K562 (cell line): ENCODE data around the gene PACS2. TPM values are rescaled to one million over a fixed set of nuclear protein-coding genes. Genes with fewer than 3 reads are reported as not detected.

ENCODE experiments used
- ATAC-seq: fragments of 200-7000 bp; cut with Tn5 transposase; 3 replicates; pipeline ENCODE4 v1.9.1; 2020; ENCODE audit warnings: moderate library complexity
- BruUV-seq: library from RNA; stranded (reverse); fragments of 400-500 nt; replicated peaks from 2 replicates; lab custom pipeline; 2021; lab: Mats Ljungman, UMichigan
- CTCF ChIA-PET: fragments of 300-600 bp; formaldehyde crosslinking; extraction: SDS; loops from one replicate; lab custom pipeline; 2021; ENCODE audit warnings: low intra/inter-chr PET ratio; lab: Yijun Ruan, JAX
- POLR2A ChIA-PET: fragments of 300-600, 350-650 bp; sonication (Branson Sonifier 250); formaldehyde crosslinking; extraction: SDS; loops from one replicate; lab custom pipeline; 2021; ENCODE audit warnings: antibody characterized with exemption, inconsistent platforms; lab: Yijun Ruan, JAX
- DNase-seq, 4 experiments: peaks; one replicate each; pipeline versions ENCODE4 v3.0.0 to v3.0.0-alpha.2; 2011 to 2018; ENCODE audit warnings: low spot score in 3 of 4, mixed read lengths in 3 of 4; ENCODE audit errors: extremely low read depth in 1 of 4
- FAIRE-seq: peaks from 2 replicates; lab custom pipeline; 2011; peaks lifted over from hg19 to GRCh38; lab: Jason Lieb, UNC
- H2AFZ ChIP-seq: 2 replicates; pipeline ENCODE4 v1.6.0; 2011; ENCODE audit warnings: low read depth, low read length, control low read depth, inconsistent platforms
- H3K27ac ChIP-seq: fragments of 200-600 bp; 3 replicates; pipeline ENCODE4 v1.8.0; 2011; ENCODE audit warnings: low read depth, mild to moderate bottlenecking, control low read depth, inconsistent platforms, low read length, moderate library complexity, mixed read lengths; ENCODE audit errors: extremely low read depth
- H3K27me3 ChIP-seq, 2 experiments: fragments of 300-600 bp in 1 of 2; 2 replicates in 1 of 2; 3 replicates in 1 of 2; pipeline versions ENCODE4 v1.6.0 to v1.8.0; 2011; ENCODE audit warnings: inconsistent platforms in 2 of 2, low read length in 2 of 2, mild to moderate bottlenecking in 1 of 2, mixed read lengths in 1 of 2, moderate library complexity in 1 of 2; ENCODE audit not compliant: control insufficient read depth in 2 of 2, insufficient read depth in 2 of 2
- H3K36me3 ChIP-seq: fragments of 300-600 bp; 3 replicates; pipeline ENCODE4 v1.8.0; 2011; ENCODE audit warnings: mild to moderate bottlenecking, low read length, inconsistent platforms; ENCODE audit not compliant: control insufficient read depth, insufficient read depth
- H3K4me1 ChIP-seq, 2 experiments: fragments of 200-600 bp in 1 of 2; replicated peaks in 1 of 2; 2 replicates in 1 of 2; 3 replicates in 1 of 2; pipeline versions ENCODE4 v1.5.1 to v1.8.0; 2011; ENCODE audit warnings: inconsistent platforms in 2 of 2, low read length in 2 of 2, mild to moderate bottlenecking in 1 of 2, mixed read lengths in 1 of 2, moderate library complexity in 1 of 2; ENCODE audit not compliant: control insufficient read depth in 2 of 2, insufficient read depth in 2 of 2
- H3K4me2 ChIP-seq: 2 replicates; pipeline ENCODE4 v1.6.1; 2011; ENCODE audit warnings: low read length, control low read depth, inconsistent platforms, mixed read lengths; ENCODE audit not compliant: insufficient read depth
- H3K4me3 ChIP-seq: fragments of 200-600 bp; sonication (generic), shearing (Covaris generic); 2 replicates; pipeline ENCODE4 v1.5.1; 2016; ENCODE audit warnings: control low read depth, inconsistent platforms
- H3K79me2 ChIP-seq: fragments of 200-600 bp; 3 replicates; pipeline ENCODE4 v1.8.0; 2011; ENCODE audit warnings: low read length, inconsistent platforms; ENCODE audit not compliant: control insufficient read depth, insufficient read depth
- H3K9ac ChIP-seq, 2 experiments: 2 replicates each; pipeline versions ENCODE4 v1.6.0 to v1.6.1; 2011; ENCODE audit warnings: low read depth in 2 of 2, low read length in 2 of 2, control low read depth in 1 of 2, inconsistent platforms in 1 of 2, mild to moderate bottlenecking in 1 of 2, mixed read lengths in 1 of 2; ENCODE audit not compliant: insufficient read depth in 1 of 2
- H3K9me1 ChIP-seq: one replicate; pipeline ENCODE4 v1.6.0; 2011; ENCODE audit warnings: inconsistent platforms, mild to moderate bottlenecking, low read length, moderate library complexity; ENCODE audit not compliant: control insufficient read depth, insufficient read depth
- H3K9me3 ChIP-seq: replicated peaks from 2 replicates; pipeline ENCODE4 v1.5.1; 2011; ENCODE audit warnings: low read depth, low read length, inconsistent platforms; ENCODE audit not compliant: control insufficient read depth, insufficient read depth
- H4K20me1 ChIP-seq: replicated peaks from 2 replicates; pipeline ENCODE4 v1.6.1; 2011; ENCODE audit warnings: low read length, inconsistent platforms, mixed read lengths; ENCODE audit not compliant: control insufficient read depth, insufficient read depth
- ADNP ChIP-seq: fragments of 200-800 bp; sonication (Bioruptor generic); IDR thresholded peaks from 2 replicates; pipeline ENCODE4 v1.6.1; 2016; ENCODE audit warnings: missing genetic modification characterization, missing compliant biosample characterization
- ATF7 ChIP-seq: fragments of 450-650 bp; IDR thresholded peaks from 2 replicates; pipeline ENCODE4 v1.7.1; 2014; ENCODE audit warnings: mild to moderate bottlenecking, moderate library complexity
- DDX20 ChIP-seq: fragments of 450-650 bp; IDR thresholded peaks from 2 replicates; pipeline ENCODE4 v1.6.1; 2016; ENCODE audit warnings: missing genetic modification characterization, low read depth, mild to moderate bottlenecking, missing compliant biosample characterization, moderate library complexity
- FOXA1 ChIP-seq: fragments of 450-650 bp; IDR thresholded peaks from 2 replicates; pipeline ENCODE4 v1.6.1; 2016; ENCODE audit warnings: mild to moderate bottlenecking, borderline replicate concordance
- HNRNPLL ChIP-seq: fragments of 200-400 bp; formaldehyde crosslinking; IDR thresholded peaks from 2 replicates; pipeline ENCODE4 v1.6.1; 2017; ENCODE audit warnings: low read length, low read depth, mild to moderate bottlenecking; ENCODE audit not compliant: poor library complexity, severe bottlenecking
- MBD2 ChIP-seq: sonication (generic); IDR thresholded peaks from 2 replicates; pipeline ENCODE4 v1.6.1; 2016; ENCODE audit warnings: low read depth, borderline replicate concordance
- NFIC ChIP-seq: fragments of 450-650 bp; IDR thresholded peaks from 2 replicates; pipeline ENCODE4 v1.6.1; 2017; ENCODE audit warnings: mild to moderate bottlenecking, inconsistent platforms
- NFRKB ChIP-seq: fragments of 450-650 bp; IDR thresholded peaks from 2 replicates; pipeline ENCODE4 v1.6.1; 2016; ENCODE audit warnings: low read depth
- NR1H2 ChIP-seq: sonication (generic); formaldehyde crosslinking; IDR thresholded peaks from 2 replicates; pipeline ENCODE4 v1.4.0; 2020; ENCODE audit warnings: mild to moderate bottlenecking, missing genetic modification reagents
- SIX5 ChIP-seq, 2 experiments: IDR thresholded peaks; 2 replicates each; pipeline ENCODE4 v1.6.1; 2011; ENCODE audit warnings: low read length in 2 of 2, borderline replicate concordance in 1 of 2, low read depth in 1 of 2, mild to moderate bottlenecking in 1 of 2, moderate library complexity in 1 of 2; ENCODE audit not compliant: insufficient read depth in 1 of 2
- SMAD1 ChIP-seq: fragments of 150-350 bp; IDR thresholded peaks from 2 replicates; pipeline ENCODE4 v1.6.1; 2014; ENCODE audit warnings: low read length, low read depth; ENCODE audit not compliant: partially characterized antibody
- XRCC5 ChIP-seq: fragments of 200-400 bp; formaldehyde crosslinking; IDR thresholded peaks from 2 replicates; pipeline ENCODE4 v1.6.1; 2017; ENCODE audit warnings: low read depth, mild to moderate bottlenecking, low read length
- ZFP1 ChIP-seq: fragments of 450-650 bp; formaldehyde crosslinking; IDR thresholded peaks from 2 replicates; pipeline ENCODE4 v1.4.0; 2020; ENCODE audit warnings: mild to moderate bottlenecking, mixed read lengths
- ZNF239 ChIP-seq: fragments of 250-450 bp; sonication (Bioruptor Pico); IDR thresholded peaks from 2 replicates; pipeline ENCODE4 v1.4.0; 2020; ENCODE audit warnings: mild to moderate bottlenecking
- ZNF274 ChIP-seq: IDR thresholded peaks from 2 replicates; pipeline ENCODE4 v1.6.1; 2011; ENCODE audit warnings: low read depth, mild to moderate bottlenecking, low read length, moderate library complexity, borderline replicate concordance
- WGBS: fragments of 100-300 bp; shearing (Covaris generic); methylation state at CpG from one replicate; pipeline ENCODE4 v1.1.6; 2016; ENCODE audit warnings: low coverage, mixed read lengths; ENCODE audit not compliant: insufficient coverage; ENCODE audit errors: missing lambda C conversion rate; 5-methylcytosine and 5-hydroxymethylcytosine counted together
- in situ Hi-C: fragments of 300-500 bp; cut with MboI; formaldehyde crosslinking; loops from 4 replicates; pipeline ENCODE4 v1.15.0; 2018; ENCODE audit warnings: inconsistent platforms, mixed read lengths
- intact Hi-C: fragments of 100-400 bp; cut with micrococcal nuclease; formaldehyde crosslinking; loops from 2 replicates; pipeline ENCODE4 v1.14.2; 2022
- polyA plus RNA-seq, 8 experiments: library from polyadenylated mRNA; depleted of rRNA in 4 of 8; stranded (reverse) in 5 of 8; unstranded in 3 of 8; fragments of >200 nt; fragmentation: Nextera tagmentation in 2 of 8; fragmentation: Illumina TruSeq in 1 of 8; extraction: Ambion mirVana in 2 of 8; extraction: Trizol in 1 of 8; gene quantifications; 2 replicates each; pipeline versions ENCODE4 v1.2.1 to v1.2.3, GENCODE V29; 2011 to 2014; ENCODE audit warnings: inconsistent platforms in 1 of 8, missing spikeins in 1 of 8
- total RNA-seq, 7 experiments: library from RNA; depleted of rRNA in 6 of 7; stranded (reverse); fragments of >200 nt in 6 of 7; fragmentation: Illumina TruSeq in 2 of 7; extraction: Trizol in 2 of 7; gene quantifications; 2 replicates each; pipeline versions ENCODE4 v1.2.1 to v1.2.3, GENCODE V29; 2011 to 2021; ENCODE audit warnings: low replicate concordance in 1 of 7
- TF ChIP-seq, protein P1 (sequence below), 2 experiments: IDR thresholded peaks; 2 replicates each; pipeline ENCODE4 v1.6.1; 2011; ENCODE audit warnings: borderline replicate concordance in 1 of 2, control low read depth in 1 of 2, low read depth in 1 of 2, low read length in 1 of 2, mild to moderate bottlenecking in 1 of 2, mixed read lengths in 1 of 2, moderate library complexity in 1 of 2; ENCODE audit not compliant: insufficient read depth in 1 of 2, insufficient read length in 1 of 2, poor library complexity in 1 of 2, severe bottlenecking in 1 of 2; ENCODE audit errors: extremely low read depth in 1 of 2

The PACS2 gene
- total and polyA plus RNA-seq, 9 of the 15 experiments (the other 6 are each of a cell fraction or from before 2014, with no cell fraction given), result 0.11 to 20.8 (median 9.9) TPM

DNA sequence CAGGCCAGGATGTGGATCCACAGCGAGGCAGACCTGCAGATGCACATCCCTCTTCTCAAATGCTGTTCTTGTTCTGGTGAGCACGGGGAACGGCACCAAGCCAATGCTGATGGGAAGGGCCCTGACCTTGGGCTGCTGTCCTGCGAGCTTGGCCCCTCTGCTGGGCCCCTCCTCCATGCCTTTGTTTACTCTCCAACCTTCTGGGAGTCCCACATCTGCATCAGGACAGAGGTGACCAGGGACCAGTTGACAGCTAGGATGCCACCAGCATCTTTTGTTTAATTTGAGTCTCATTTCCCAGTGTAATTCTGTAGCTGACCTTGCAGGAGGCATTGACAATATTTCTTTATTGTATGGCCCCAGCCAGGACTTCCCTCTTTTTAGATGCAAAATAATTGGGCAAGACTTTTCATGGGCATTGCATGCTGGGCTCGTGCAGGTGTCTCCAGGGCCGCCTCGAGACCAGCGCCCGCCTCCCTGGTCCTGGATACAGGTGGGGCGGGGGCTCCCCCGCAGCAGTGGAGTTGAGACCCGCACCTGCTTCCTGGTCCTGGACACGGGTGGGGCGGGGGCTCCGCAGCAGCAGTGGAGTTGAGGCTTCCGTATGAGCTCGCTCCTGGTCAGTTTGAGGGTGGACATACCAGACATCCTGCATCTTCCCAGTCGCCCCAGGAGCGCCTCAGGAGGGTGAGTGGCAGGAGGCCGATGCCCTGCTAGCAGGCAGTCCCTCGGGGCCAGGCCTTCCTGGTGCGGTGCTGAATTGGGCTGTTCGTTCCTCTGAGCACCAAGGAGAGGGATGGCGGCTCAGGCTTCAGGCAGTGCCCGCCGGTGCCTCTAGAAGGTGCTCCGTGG lies 11.4 kb downstream of the PACS2 start (continued):
- TF ChIP-seq HNRNPLL, result no peak

- POLR2A ChIA-PET, result interaction anchor here (1.0 kb wide), 2 partner anchors 18 to 22 kb away, joined by 3 read pairs; no protein-coding TSS in a partner anchor
- 53% methylated on average over 4 of the region's 9 CpGs for WGBS
- Histone ChIP-seq H3K36me3 (no peaks in the 10 kb centered on the region), H3K4me2 (no peak overlapping the region), H2AFZ (no peak overlapping the region), H3K4me3 (no peak overlapping the region), H3K9me1 (peaks cover 3% of the 10 kb centered on the region), H3K27me3 (no peaks in the 10 kb centered on the region), H3K4me1 (peaks cover 4 to 69% of the 10 kb centered on the region in 2 experiments; a peak in 4 of 5 replicates), H3K9me3 (no peaks in the 10 kb centered on the region), H4K20me1 (peaks cover 10% of the 10 kb centered on the region), H3K9ac (peak overlapping the region in 1 of 2 experiments; percentile 28; a peak in 1 of 4 replicates), H3K27ac (no peak overlapping the region), H3K79me2 (peaks cover 8% of the 10 kb centered on the region; the same call in 2 of the 3 replicates)
- DNase-seq (no peak), FAIRE-seq (no peak), ATAC-seq (no peak)
- intact Hi-C loops (no loop called here), in situ Hi-C loops (no loop called here)
- CTCF ChIA-PET, result no interaction called here
- BruUV-seq, result no TSS peak
- TF ChIP-seq, protein P1, sequence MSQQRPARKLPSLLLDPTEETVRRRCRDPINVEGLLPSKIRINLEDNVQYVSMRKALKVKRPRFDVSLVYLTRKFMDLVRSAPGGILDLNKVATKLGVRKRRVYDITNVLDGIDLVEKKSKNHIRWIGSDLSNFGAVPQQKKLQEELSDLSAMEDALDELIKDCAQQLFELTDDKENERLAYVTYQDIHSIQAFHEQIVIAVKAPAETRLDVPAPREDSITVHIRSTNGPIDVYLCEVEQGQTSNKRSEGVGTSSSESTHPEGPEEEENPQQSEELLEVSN (IDR thresholded peaks at IDR 0.05; ENCODE audit: borderline replicate concordance in 1 of 2, extremely low read depth in 1 of 2, insufficient read depth in 1 of 2, insufficient read length in 1 of 2, low read depth in 1 of 2, low read length in 1 of 2, poor library complexity in 1 of 2, severe bottlenecking in 1 of 2), result no peak
- no peak for TF ChIP-seq SIX5 (IDR thresholded peaks at IDR 0.05; ENCODE audit: borderline replicate concordance in 1 of 2, insufficient read depth in 1 of 2, low read depth in 1 of 2, low read length in 2 of 2)
- TF ChIP-seq ZFP1, result no peak
- no peak for TF ChIP-seq NFIC
- no peak for TF ChIP-seq ZNF239 (CRISPR knock-in tag)
- TF ChIP-seq XRCC5, result no peak
- TF ChIP-seq DDX20 (tag), result no peak
- TF ChIP-seq ATF7, result no peak
- TF ChIP-seq ADNP (tag), result no peak
- TF ChIP-seq NR1H2, result no peak
- no peak for TF ChIP-seq SMAD1
- no peak for TF ChIP-seq FOXA1
- no peak for TF ChIP-seq NFRKB
- no peak for TF ChIP-seq MBD2
- no peak for TF ChIP-seq ZNF274
Observed at GRCh38 chr14:105326568-105326867, 12.0 kb downstream of the PACS2 start.
